Esophagus muscularis mucosa (tissue), 4 donors: ENCODE measurements around the gene DUSP16. TPM values are rescaled to one million over a fixed set of nuclear protein-coding genes. Genes with fewer than 3 reads are reported as not detected.

Experiments used
- DNase-seq: peaks from one replicate; pipeline ENCODE4 v3.0.0-alpha.2; 2017; ENCODE audit errors: extremely low spot score
- H3K27ac ChIP-seq, 4 donors: fragments of 200-600 bp; sonication (generic); replicated peaks in 1 of 4; 1 replicate in 3 of 4; 2 replicates in 1 of 4; pipeline ENCODE4 v1.5.1; 2016 to 2019; ENCODE audit warnings: mild to moderate bottlenecking in 1 of 4
- H3K27me3 ChIP-seq, 4 donors: fragments of 200-600 bp; sonication (generic); one replicate each; pipeline versions ENCODE4 v1.5.1 to v1.6.0; 2016 to 2019
- H3K36me3 ChIP-seq, 4 donors: fragments of 200-600 bp; sonication (generic); one replicate each; pipeline ENCODE4 v1.5.1; 2016 to 2019
- H3K4me1 ChIP-seq, 4 donors: fragments of 200-600 bp; sonication (generic); one replicate each; pipeline ENCODE4 v1.5.1; 2016 to 2019
- H3K4me3 ChIP-seq, 4 donors: fragments of 200-600 bp; sonication (generic); 1 replicate in 2 of 4; 2 replicates in 2 of 4; pipeline ENCODE4 v1.5.1; 2016 to 2019; ENCODE audit warnings: mild to moderate bottlenecking in 4 of 4, moderate library complexity in 1 of 4
- H3K9me3 ChIP-seq, 4 donors: fragments of 200-600 bp; sonication (generic); 1 replicate in 3 of 4; 2 replicates in 1 of 4; pipeline ENCODE4 v1.5.1; 2016 to 2019
- EP300 ChIP-seq: sonication (generic); formaldehyde crosslinking; IDR thresholded peaks from one replicate; pipeline ENCODE4 v1.6.1; 2017; ENCODE audit warnings: antibody characterized with exemption
- POLR2A ChIP-seq: fragments of 450-650 bp; IDR thresholded peaks from one replicate; pipeline ENCODE4 v1.6.1; 2017; ENCODE audit warnings: antibody characterized with exemption, moderate library complexity, mild to moderate bottlenecking, low read depth
- POLR2AphosphoS5 ChIP-seq, 2 donors: sonication (generic); formaldehyde crosslinking; IDR thresholded peaks; one replicate each; pipeline ENCODE4 v1.6.1; 2017; ENCODE audit warnings: antibody characterized with exemption in 2 of 2
- whole genome bisulfite sequencing: methylation state at CpG from one replicate; pipeline ENCODE4 v1.1.5; 2018; 5-methylcytosine and 5-hydroxymethylcytosine counted together
- intact Hi-C: fragments of 100-400 bp; cut with DNase I; formaldehyde crosslinking; loops from one replicate; pipeline ENCODE4 v1.15.1; 2023
- total RNA-seq, 4 donors: library from RNA; depleted of rRNA; stranded (reverse); fragments of >200 nt; gene quantifications; one replicate each; pipeline versions ENCODE4 v1.1.0 to v1.2.1, GENCODE V29; 2016
- TF ChIP-seq, protein P1 (sequence below), 3 experiments: fragments of 200-600 bp in 2 of 3; fragments of 450-650 bp in 1 of 3; sonication (generic) in 2 of 3; IDR thresholded peaks; one replicate each; pipeline ENCODE4 v1.5.1; 2017 to 2019; ENCODE audit warnings: antibody characterized with exemption in 3 of 3, mild to moderate bottlenecking in 2 of 3, moderate library complexity in 1 of 3

Gene DUSP16
- total RNA-seq, 4 donors from 2014 or later: 10.0 to 17.0 (median 13.9) TPM

DNA sequence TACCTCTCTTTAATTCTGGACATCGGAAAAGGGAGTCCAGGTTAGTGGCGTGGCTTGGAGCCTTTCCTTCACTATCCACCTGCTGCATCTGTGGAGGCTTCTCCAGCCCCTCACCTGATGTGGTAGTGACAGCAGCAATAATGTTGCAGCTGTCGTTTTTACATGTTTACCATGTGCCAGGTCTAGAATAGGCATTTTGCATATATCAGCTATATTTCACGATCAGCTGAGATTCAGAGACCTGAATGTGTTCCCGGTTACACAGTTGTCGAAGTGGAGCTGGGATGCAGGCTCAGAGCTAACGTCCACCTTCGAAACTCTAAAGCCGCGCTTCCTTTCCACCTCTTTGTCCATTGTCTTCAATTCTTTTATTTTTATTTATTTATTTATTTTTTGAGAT, 114.8 kb downstream of the DUSP16 start:
- no peak overlapping the region for H3K4me3 ChIP-seq
- TF ChIP-seq, protein P1, sequence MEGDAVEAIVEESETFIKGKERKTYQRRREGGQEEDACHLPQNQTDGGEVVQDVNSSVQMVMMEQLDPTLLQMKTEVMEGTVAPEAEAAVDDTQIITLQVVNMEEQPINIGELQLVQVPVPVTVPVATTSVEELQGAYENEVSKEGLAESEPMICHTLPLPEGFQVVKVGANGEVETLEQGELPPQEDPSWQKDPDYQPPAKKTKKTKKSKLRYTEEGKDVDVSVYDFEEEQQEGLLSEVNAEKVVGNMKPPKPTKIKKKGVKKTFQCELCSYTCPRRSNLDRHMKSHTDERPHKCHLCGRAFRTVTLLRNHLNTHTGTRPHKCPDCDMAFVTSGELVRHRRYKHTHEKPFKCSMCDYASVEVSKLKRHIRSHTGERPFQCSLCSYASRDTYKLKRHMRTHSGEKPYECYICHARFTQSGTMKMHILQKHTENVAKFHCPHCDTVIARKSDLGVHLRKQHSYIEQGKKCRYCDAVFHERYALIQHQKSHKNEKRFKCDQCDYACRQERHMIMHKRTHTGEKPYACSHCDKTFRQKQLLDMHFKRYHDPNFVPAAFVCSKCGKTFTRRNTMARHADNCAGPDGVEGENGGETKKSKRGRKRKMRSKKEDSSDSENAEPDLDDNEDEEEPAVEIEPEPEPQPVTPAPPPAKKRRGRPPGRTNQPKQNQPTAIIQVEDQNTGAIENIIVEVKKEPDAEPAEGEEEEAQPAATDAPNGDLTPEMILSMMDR (IDR thresholded peaks at IDR 0.05): no peak
- TF ChIP-seq POLR2AphosphoS5 (IDR thresholded peaks at IDR 0.05): no peak
- H3K9me3 ChIP-seq: no peaks in the 10 kb centered on the region
- H3K36me3 ChIP-seq: no peaks in the 10 kb centered on the region
- 95% methylated on average over 10 of the region's 10 CpGs for WGBS
- H3K27ac ChIP-seq: no peak overlapping the region
- intact Hi-C loops: no loop called here
- H3K27me3 ChIP-seq: no peaks in the 10 kb centered on the region
- DNase-seq: no peak
- H3K4me1 ChIP-seq: peaks cover 14 to 22% (median 18%) of the 10 kb centered on the region in 4 donors

DNA sequence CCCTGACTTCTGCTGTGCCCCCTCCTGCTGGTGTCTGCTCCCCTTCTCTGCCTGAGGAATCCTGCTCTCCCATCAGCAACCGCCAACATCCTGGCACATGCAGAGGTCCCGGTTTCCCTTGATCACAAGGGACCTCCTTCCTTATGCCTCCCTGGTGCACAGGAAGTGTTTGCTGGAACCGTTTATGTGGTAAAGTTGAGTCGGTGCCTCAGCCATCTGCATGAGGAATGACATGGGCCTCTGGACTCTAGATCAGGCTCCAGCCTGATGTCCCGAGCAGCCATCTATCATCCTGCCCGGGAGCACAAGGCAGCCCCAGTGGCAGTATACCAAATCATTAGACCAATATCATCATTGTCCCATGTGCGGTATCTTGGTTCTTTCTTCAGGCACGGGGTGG, 115.4 kb downstream of the DUSP16 start:
- H3K4me1 ChIP-seq: peaks cover 20 to 28% (median 24%) of the 10 kb centered on the region in 4 donors
- no peak for DNase-seq
- no peaks in the 10 kb centered on the region for H3K9me3 ChIP-seq
- intact Hi-C loops: no loop called here
- H3K27ac ChIP-seq: no peak overlapping the region
- H3K4me3 ChIP-seq: no peak overlapping the region
- TF ChIP-seq, protein P1 (IDR thresholded peaks at IDR 0.05): no peak
- no peak for TF ChIP-seq POLR2A
- TF ChIP-seq POLR2AphosphoS5 (IDR thresholded peaks at IDR 0.05): no peak
- TF ChIP-seq EP300: no peak
- H3K27me3 ChIP-seq: no peaks in the 10 kb centered on the region
- no peaks in the 10 kb centered on the region for H3K36me3 ChIP-seq
- 65% methylated on average over 8 of the region's 8 CpGs for WGBS

DNA sequence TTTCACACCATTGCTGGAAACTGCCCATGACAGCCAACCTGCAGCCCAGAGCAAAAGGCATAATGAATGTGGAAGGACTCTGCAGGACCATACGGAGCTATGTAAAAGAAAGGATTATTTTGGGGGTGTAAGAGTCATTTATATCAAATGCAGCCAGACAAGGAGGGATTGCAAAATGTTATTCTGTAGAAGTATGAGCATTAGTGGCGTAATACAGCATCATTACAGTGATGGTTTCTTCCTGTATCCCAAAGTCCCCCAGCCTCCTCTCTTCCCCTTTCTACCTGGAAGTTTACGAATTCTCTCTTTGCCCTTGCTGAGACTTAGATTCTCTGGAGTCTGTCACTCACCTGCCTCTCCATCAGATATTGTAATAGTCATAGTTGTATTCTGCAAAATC, 115.9 kb downstream of the DUSP16 start:
- H3K27me3 ChIP-seq: no peaks in the 10 kb centered on the region
- intact Hi-C loops: no loop called here
- H3K27ac ChIP-seq: no peak overlapping the region
- no peak overlapping the region for H3K4me3 ChIP-seq
- WGBS: 89% methylated on average over 3 of the region's 3 CpGs
- no peak for DNase-seq
- no peaks in the 10 kb centered on the region for H3K36me3 ChIP-seq
- peaks cover 24 to 31% (median 27%) of the 10 kb centered on the region in 4 donors for H3K4me1 ChIP-seq
- TF ChIP-seq, protein P1 (IDR thresholded peaks at IDR 0.05): no peak
- TF ChIP-seq POLR2A: no peak
- TF ChIP-seq EP300: no peak
- no peak for TF ChIP-seq POLR2AphosphoS5 (IDR thresholded peaks at IDR 0.05)
- H3K9me3 ChIP-seq: no peaks in the 10 kb centered on the region

DNA sequence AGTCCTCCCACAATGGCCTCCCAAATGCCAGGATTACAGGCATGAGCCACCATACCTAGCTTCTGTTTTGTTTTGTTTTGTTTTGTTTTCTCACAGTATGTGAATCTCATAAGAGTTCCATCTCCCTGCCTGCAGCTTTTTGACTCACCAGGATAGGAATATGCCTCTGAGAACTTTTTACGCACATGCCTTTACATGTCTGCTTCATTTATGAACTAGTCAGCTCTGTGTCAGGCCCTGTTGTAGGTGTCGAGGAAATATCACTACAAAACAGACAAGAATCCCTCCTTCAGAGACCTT, 116.8 kb downstream of the DUSP16 start:
- no peaks in the 10 kb centered on the region for H3K9me3 ChIP-seq
- DNase-seq: no peak
- H3K27me3 ChIP-seq: no peaks in the 10 kb centered on the region
- no peak overlapping the region for H3K27ac ChIP-seq
- TF ChIP-seq POLR2AphosphoS5 (IDR thresholded peaks at IDR 0.05) (no peak), EP300 (no peak), POLR2A (no peak)
- TF ChIP-seq, protein P1 (IDR thresholded peaks at IDR 0.05): no peak
- WGBS: 94% methylated on average over 2 of the region's 2 CpGs
- peaks cover 24 to 31% (median 29%) of the 10 kb centered on the region in 4 donors for H3K4me1 ChIP-seq
- H3K36me3 ChIP-seq: no peaks in the 10 kb centered on the region
- no peak overlapping the region for H3K4me3 ChIP-seq
- intact Hi-C loops: no loop called here

DNA sequence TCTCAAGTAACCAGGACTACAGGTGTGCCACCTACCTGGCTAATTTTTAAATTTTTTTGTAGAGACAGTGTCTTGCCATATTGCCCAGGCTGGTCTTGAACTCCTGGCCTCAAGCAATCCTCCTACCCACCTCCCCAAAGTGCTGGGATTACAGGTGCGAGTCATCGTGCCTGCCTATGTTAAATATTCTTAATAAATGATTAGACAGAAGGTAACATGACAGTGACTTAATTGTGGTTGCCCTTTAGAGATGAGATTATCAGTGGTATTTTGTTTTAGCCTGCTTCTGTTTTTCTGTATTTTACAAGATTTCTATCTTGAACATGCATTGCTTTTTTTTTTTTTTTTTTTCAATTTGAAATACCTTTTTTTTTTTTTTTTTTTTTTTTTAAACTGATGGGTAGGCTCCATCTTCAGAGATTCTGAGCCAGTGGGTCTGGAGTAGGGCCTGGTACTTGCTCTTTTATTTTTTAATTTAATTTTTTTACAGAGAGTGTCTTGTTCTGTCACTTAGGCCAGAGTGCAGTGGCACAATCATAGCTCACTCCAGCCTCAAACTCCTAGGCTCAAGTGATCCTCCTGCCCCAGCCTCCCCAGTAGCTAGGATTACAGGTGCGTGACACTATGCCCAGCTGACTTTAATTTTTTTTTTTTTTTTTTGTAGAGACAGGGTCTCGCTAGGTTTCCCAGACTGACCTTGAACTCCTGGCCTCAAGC, 117.3 kb downstream of the DUSP16 start:
- Histone ChIP-seq H3K27ac (no peak overlapping the region), H3K4me3 (no peak overlapping the region), H3K36me3 (no peaks in the 10 kb centered on the region), H3K27me3 (no peaks in the 10 kb centered on the region), H3K9me3 (no peaks in the 10 kb centered on the region), H3K4me1 (peaks cover 24 to 31% (median 29%) of the 10 kb centered on the region in 4 donors)
- no peak for TF ChIP-seq POLR2A
- no peak for TF ChIP-seq POLR2AphosphoS5 (IDR thresholded peaks at IDR 0.05)
- TF ChIP-seq, protein P1 (IDR thresholded peaks at IDR 0.05): no peak
- TF ChIP-seq EP300: no peak
- DNase-seq: no peak
- intact Hi-C loops: no loop called here
- 90% methylated on average over 4 of the region's 4 CpGs for WGBS
